K562 (cell line): ENCODE results near the gene GSTT2B. TPM values are rescaled to one million over a fixed set of nuclear protein-coding genes. Genes with fewer than 3 reads are reported as not detected.

Experiments
- ATF1 ChIP-seq, 2 experiments: fragments of 450-650 bp in 1 of 2; IDR thresholded peaks; 2 replicates each; pipeline ENCODE4 v1.6.1; 2016; ENCODE audit warnings: missing compliant biosample characterization in 1 of 2, missing genetic modification characterization in 1 of 2
- CHCHD3 ChIP-seq: fragments of 250-450 bp; sonication (Bioruptor Pico); IDR thresholded peaks from 2 replicates; pipeline ENCODE4 v2.1.2; 2022; ENCODE audit warnings: mild to moderate bottlenecking
- CREM ChIP-seq: IDR thresholded peaks from 2 replicates; pipeline ENCODE4 v1.6.1; 2014; ENCODE audit warnings: antibody characterized with exemption, low read depth
- KHSRP ChIP-seq: fragments of 450-650 bp; IDR thresholded peaks from 2 replicates; pipeline ENCODE4 v1.6.1; 2017
- MAZ ChIP-seq, 2 experiments: fragments of 450-650 bp in 1 of 2; sonication (generic) in 1 of 2; formaldehyde crosslinking; IDR thresholded peaks in 1 of 2; conservative IDR thresholded peaks in 1 of 2; 2 replicates each; pipeline versions ENCODE4 v1.4.0 to v1.5.0; 2020; ENCODE audit warnings: mild to moderate bottlenecking in 1 of 2, missing genetic modification reagents in 1 of 2
- NCOA4 ChIP-seq: fragments of 450-650 bp; IDR thresholded peaks from 2 replicates; pipeline ENCODE4 v1.6.1; 2018; ENCODE audit warnings: mild to moderate bottlenecking; ENCODE audit not compliant: partially characterized antibody
- NRF1 ChIP-seq, 2 experiments: fragments of 450-650 bp; IDR thresholded peaks in 1 of 2; conservative IDR thresholded peaks in 1 of 2; 2 replicates each; pipeline ENCODE4 v1.6.1; 2014; ENCODE audit warnings: mild to moderate bottlenecking in 2 of 2
- OTX1 ChIP-seq: fragments of 450-650 bp; formaldehyde crosslinking; IDR thresholded peaks from 2 replicates; pipeline ENCODE4 v1.4.0; 2022; ENCODE audit warnings: mild to moderate bottlenecking
- POLR2B ChIP-seq: fragments of 450-650 bp; IDR thresholded peaks from 2 replicates; pipeline ENCODE4 v1.6.1; 2018; ENCODE audit warnings: low read depth; ENCODE audit not compliant: partially characterized antibody
- POLR2G ChIP-seq: fragments of 200-400 bp; formaldehyde crosslinking; IDR thresholded peaks from 2 replicates; pipeline ENCODE4 v1.6.1; 2017; ENCODE audit warnings: low read depth, mild to moderate bottlenecking, antibody characterized with exemption, low read length, moderate library complexity
- RBFOX2 ChIP-seq: fragments of 200-400 bp; formaldehyde crosslinking; IDR thresholded peaks from 2 replicates; pipeline ENCODE4 v1.6.1; 2017; ENCODE audit warnings: low read depth, mild to moderate bottlenecking, low read length, moderate library complexity
- SUPT5H ChIP-seq: fragments of 450-650 bp; IDR thresholded peaks from 2 replicates; pipeline ENCODE4 v1.6.1; 2016
- TBP ChIP-seq: optimal IDR thresholded peaks from 2 replicates; pipeline ENCODE3; 2011; ENCODE audit warnings: low read depth, low read length, improper control_type of control experiment
- ZNF408 ChIP-seq: fragments of 250-450 bp; sonication (Bioruptor Pico); IDR thresholded peaks from 2 replicates; pipeline ENCODE4 v1.4.0; 2020; ENCODE audit warnings: low read depth, mild to moderate bottlenecking, moderate library complexity
- polyA plus RNA-seq, 8 experiments: library from polyadenylated mRNA; depleted of rRNA in 4 of 8; stranded (reverse) in 5 of 8; unstranded in 3 of 8; fragments of >200 nt; fragmentation: Nextera tagmentation in 2 of 8; fragmentation: Illumina TruSeq in 1 of 8; extraction: Ambion mirVana in 2 of 8; extraction: Trizol in 1 of 8; gene quantifications; 2 replicates each; pipeline versions ENCODE4 v1.2.1 to v1.2.3, GENCODE V29; 2011 to 2014; ENCODE audit warnings: inconsistent platforms in 1 of 8, missing spikeins in 1 of 8
- total RNA-seq, 7 experiments: library from RNA; depleted of rRNA in 6 of 7; stranded (reverse); fragments of >200 nt in 6 of 7; fragmentation: Illumina TruSeq in 2 of 7; extraction: Trizol in 2 of 7; gene quantifications; 2 replicates each; pipeline versions ENCODE4 v1.2.1 to v1.2.3, GENCODE V29; 2011 to 2021; ENCODE audit warnings: low replicate concordance in 1 of 7
- TF ChIP-seq, protein P1 (sequence below): fragments of 450-650 bp; IDR thresholded peaks from 2 replicates; pipeline ENCODE4 v1.6.1; 2016; ENCODE audit warnings: mild to moderate bottlenecking, moderate library complexity
- TF ChIP-seq, protein P2 (sequence below), 2 experiments: fragments of 450-650 bp; conservative IDR thresholded peaks; 2 replicates each; pipeline ENCODE4 v1.6.1; 2017; ENCODE audit warnings: mild to moderate bottlenecking in 2 of 2, moderate library complexity in 2 of 2

The GSTT2B gene
- total and polyA plus RNA-seq, 9 of the 15 experiments (the other 6 are each of a cell fraction or from before 2014, with no cell fraction given): not detected

DNA sequence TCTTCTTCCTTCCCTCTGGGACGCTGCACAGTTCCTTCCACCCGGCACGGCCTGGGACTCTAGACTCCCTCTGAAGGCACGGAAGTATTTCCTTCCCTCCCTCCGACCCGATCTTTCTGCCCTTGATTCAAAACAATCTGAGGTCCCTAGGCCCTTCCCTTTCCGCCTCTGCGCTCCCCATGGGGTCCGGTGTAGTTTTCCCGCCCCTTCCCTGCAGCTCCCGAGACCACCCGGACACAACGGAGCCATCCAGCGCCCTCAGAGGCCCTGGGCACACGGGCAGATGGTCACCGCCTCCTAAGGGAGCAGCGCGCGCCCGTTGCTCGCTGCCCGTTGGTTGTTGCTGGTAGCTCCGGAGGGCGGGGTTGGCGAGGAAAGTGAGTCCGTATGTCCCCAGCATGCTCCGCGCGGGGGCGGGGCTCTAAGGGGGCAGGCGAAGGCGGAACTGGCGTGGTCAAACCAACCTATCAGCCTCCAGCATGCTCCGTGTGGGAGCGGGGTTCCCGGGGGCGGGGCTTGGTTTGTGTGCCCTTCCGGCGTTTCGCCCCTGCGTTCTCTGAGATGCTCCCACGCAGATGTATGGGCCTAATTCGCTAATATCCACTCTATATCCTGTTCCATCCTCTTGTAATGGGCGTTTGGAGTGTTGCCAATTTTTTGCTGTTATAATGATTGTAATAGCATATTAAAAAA, 47.2 kb downstream of the GSTT2B start (continued):
- TF ChIP-seq MAZ (CRISPR knock-in tag; conservative IDR thresholded peaks at IDR 0.05 in 1 of 2, IDR thresholded peaks at IDR 0.05 in 1 of 2) (peak in 1 of 2 experiments; percentile 67; a peak in 1 of 4 replicates), CREM (peak; percentile 23; the same call in 1 of the 2 replicates), NCOA4 (no peak), RBFOX2 (peak; percentile 79), KHSRP (no peak), ZNF408 (CRISPR knock-in tag) (no peak), ATF1 (CRISPR knock-in tag; IDR thresholded peaks at IDR 0.05) (no peak), ATF1 (tag; IDR thresholded peaks at IDR 0.05) (peak; percentile 31; the same call in 1 of the 2 replicates), POLR2B (peak; percentile 70), OTX1 (0 out of 2 replicates have a peak, but pooled peaks have one; percentile 47), NRF1 (conservative IDR thresholded peaks at IDR 0.05 in 1 of 2, IDR thresholded peaks at IDR 0.05 in 1 of 2) (peak; percentile 58 to 67), CHCHD3 (CRISPR knock-in tag) (no peak), TBP (peak; percentile 51), POLR2G (peak; percentile 84), SUPT5H (peak; percentile 82)
- TF ChIP-seq, protein P1, sequence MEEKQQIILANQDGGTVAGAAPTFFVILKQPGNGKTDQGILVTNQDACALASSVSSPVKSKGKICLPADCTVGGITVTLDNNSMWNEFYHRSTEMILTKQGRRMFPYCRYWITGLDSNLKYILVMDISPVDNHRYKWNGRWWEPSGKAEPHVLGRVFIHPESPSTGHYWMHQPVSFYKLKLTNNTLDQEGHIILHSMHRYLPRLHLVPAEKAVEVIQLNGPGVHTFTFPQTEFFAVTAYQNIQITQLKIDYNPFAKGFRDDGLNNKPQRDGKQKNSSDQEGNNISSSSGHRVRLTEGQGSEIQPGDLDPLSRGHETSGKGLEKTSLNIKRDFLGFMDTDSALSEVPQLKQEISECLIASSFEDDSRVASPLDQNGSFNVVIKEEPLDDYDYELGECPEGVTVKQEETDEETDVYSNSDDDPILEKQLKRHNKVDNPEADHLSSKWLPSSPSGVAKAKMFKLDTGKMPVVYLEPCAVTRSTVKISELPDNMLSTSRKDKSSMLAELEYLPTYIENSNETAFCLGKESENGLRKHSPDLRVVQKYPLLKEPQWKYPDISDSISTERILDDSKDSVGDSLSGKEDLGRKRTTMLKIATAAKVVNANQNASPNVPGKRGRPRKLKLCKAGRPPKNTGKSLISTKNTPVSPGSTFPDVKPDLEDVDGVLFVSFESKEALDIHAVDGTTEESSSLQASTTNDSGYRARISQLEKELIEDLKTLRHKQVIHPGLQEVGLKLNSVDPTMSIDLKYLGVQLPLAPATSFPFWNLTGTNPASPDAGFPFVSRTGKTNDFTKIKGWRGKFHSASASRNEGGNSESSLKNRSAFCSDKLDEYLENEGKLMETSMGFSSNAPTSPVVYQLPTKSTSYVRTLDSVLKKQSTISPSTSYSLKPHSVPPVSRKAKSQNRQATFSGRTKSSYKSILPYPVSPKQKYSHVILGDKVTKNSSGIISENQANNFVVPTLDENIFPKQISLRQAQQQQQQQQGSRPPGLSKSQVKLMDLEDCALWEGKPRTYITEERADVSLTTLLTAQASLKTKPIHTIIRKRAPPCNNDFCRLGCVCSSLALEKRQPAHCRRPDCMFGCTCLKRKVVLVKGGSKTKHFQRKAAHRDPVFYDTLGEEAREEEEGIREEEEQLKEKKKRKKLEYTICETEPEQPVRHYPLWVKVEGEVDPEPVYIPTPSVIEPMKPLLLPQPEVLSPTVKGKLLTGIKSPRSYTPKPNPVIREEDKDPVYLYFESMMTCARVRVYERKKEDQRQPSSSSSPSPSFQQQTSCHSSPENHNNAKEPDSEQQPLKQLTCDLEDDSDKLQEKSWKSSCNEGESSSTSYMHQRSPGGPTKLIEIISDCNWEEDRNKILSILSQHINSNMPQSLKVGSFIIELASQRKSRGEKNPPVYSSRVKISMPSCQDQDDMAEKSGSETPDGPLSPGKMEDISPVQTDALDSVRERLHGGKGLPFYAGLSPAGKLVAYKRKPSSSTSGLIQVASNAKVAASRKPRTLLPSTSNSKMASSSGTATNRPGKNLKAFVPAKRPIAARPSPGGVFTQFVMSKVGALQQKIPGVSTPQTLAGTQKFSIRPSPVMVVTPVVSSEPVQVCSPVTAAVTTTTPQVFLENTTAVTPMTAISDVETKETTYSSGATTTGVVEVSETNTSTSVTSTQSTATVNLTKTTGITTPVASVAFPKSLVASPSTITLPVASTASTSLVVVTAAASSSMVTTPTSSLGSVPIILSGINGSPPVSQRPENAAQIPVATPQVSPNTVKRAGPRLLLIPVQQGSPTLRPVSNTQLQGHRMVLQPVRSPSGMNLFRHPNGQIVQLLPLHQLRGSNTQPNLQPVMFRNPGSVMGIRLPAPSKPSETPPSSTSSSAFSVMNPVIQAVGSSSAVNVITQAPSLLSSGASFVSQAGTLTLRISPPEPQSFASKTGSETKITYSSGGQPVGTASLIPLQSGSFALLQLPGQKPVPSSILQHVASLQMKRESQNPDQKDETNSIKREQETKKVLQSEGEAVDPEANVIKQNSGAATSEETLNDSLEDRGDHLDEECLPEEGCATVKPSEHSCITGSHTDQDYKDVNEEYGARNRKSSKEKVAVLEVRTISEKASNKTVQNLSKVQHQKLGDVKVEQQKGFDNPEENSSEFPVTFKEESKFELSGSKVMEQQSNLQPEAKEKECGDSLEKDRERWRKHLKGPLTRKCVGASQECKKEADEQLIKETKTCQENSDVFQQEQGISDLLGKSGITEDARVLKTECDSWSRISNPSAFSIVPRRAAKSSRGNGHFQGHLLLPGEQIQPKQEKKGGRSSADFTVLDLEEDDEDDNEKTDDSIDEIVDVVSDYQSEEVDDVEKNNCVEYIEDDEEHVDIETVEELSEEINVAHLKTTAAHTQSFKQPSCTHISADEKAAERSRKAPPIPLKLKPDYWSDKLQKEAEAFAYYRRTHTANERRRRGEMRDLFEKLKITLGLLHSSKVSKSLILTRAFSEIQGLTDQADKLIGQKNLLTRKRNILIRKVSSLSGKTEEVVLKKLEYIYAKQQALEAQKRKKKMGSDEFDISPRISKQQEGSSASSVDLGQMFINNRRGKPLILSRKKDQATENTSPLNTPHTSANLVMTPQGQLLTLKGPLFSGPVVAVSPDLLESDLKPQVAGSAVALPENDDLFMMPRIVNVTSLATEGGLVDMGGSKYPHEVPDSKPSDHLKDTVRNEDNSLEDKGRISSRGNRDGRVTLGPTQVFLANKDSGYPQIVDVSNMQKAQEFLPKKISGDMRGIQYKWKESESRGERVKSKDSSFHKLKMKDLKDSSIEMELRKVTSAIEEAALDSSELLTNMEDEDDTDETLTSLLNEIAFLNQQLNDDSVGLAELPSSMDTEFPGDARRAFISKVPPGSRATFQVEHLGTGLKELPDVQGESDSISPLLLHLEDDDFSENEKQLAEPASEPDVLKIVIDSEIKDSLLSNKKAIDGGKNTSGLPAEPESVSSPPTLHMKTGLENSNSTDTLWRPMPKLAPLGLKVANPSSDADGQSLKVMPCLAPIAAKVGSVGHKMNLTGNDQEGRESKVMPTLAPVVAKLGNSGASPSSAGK: peak; percentile 48; the same call in 1 of the 2 replicates
- TF ChIP-seq, protein P2, sequence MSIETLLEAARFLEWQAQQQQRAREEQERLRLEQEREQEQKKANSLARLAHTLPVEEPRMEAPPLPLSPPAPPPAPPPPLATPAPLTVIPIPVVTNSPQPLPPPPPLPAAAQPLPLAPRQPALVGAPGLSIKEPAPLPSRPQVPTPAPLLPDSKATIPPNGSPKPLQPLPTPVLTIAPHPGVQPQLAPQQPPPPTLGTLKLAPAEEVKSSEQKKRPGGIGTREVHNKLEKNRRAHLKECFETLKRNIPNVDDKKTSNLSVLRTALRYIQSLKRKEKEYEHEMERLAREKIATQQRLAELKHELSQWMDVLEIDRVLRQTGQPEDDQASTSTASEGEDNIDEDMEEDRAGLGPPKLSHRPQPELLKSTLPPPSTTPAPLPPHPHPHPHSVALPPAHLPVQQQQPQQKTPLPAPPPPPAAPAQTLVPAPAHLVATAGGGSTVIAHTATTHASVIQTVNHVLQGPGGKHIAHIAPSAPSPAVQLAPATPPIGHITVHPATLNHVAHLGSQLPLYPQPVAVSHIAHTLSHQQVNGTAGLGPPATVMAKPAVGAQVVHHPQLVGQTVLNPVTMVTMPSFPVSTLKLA (conservative IDR thresholded peaks at IDR 0.05): peak in 1 of 2 experiments; percentile 54; a peak in 2 of 4 replicates
